WERI-Rb-1 (cell line): ENCODE results near the gene NAP1L4.

Experiments used
- DNase-seq: peaks from one replicate; pipeline ENCODE4 v3.0.0-alpha.2; 2020
- H3K27ac ChIP-seq: fragments of 250-450 bp; sonication (Bioruptor Pico); 2 replicates; pipeline ENCODE4 v1.5.1; 2020; ENCODE audit warnings: mild to moderate bottlenecking, moderate library complexity
- H3K27me3 ChIP-seq: fragments of 250-450 bp; sonication (Bioruptor Pico); 2 replicates; pipeline ENCODE4 v1.5.1; 2021; ENCODE audit warnings: mild to moderate bottlenecking, low read depth, moderate library complexity; ENCODE audit not compliant: insufficient read depth, severe bottlenecking
- H3K36me3 ChIP-seq: fragments of 250-450 bp; sonication (Bioruptor Pico); 2 replicates; pipeline ENCODE4 v1.5.1; 2020; ENCODE audit warnings: mild to moderate bottlenecking, moderate library complexity
- H3K4me3 ChIP-seq: 2 replicates; pipeline ENCODE4 v1.5.1; 2011; ENCODE audit warnings: low read depth, mild to moderate bottlenecking, control low read depth, low read length
- H3K9me3 ChIP-seq: fragments of 250-450 bp; sonication (Bioruptor Pico); 2 replicates; pipeline ENCODE4 v1.5.1; 2021; ENCODE audit warnings: mild to moderate bottlenecking, moderate library complexity; ENCODE audit not compliant: severe bottlenecking
- CTCF ChIP-seq: IDR thresholded peaks from 2 replicates; pipeline ENCODE4 v1.5.1; 2011; ENCODE audit warnings: low read depth, mild to moderate bottlenecking, control low read depth, inconsistent platforms, low read length

The NAP1L4 gene

DNA sequence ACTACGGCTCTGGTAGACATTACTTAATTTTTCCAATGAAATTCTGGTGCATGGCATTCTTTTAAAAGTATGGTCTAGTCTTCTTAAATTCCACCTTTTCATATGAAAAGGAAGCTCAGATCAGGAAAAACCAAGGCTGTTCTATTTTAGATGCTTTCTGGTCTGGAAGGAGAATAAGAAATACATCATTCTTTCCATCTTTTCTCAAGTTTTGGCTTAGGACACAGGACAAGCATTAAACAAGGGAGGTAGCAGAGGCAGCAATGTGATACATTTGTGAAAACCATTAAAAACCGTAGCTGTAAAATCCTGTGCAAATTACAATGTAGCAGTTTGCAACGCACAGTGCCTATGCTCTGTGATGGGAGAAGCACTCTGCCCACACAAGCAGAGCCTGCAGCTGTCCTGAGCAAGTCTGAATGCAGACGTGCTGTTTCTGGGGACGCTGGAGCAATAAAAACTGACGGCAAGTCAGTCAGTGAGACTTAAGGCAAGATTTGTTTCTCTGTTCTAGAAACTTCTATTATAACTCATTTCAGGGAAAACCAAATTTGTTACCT, 23.7 kb downstream of the NAP1L4 start:
- Histone ChIP-seq H3K9me3 (no peaks in the 10 kb centered on the region), H3K4me3 (no peak overlapping the region), H3K27me3 (no peaks in the 10 kb centered on the region), H3K36me3 (peaks cover 95% of the 10 kb centered on the region), H3K27ac (no peak overlapping the region)
- DNase-seq: no peak
- no peak for TF ChIP-seq CTCF

DNA sequence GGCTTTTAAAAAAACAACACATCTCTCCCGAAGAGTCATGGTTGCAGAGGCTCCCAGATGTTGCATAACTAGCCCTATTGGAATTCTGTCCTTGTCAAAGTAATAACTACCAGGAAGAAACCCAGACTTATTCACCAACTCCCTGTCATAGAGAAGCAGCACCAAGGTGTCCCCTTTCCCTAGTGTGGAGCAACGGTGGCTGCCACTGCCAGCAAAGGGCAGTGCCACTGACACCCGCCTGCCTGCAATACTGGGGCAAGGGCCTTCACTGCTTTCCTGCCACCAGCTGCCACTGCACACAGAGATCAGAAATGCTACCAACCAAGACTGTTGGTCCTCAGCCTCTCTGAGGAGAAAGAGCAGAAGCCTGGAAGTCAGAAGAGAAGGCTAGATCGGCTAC, 27.3 kb downstream of the NAP1L4 start:
- no peak for DNase-seq
- Histone ChIP-seq H3K27ac (no peak overlapping the region), H3K36me3 (peaks cover 91% of the 10 kb centered on the region), H3K4me3 (no peak overlapping the region), H3K27me3 (no peaks in the 10 kb centered on the region), H3K9me3 (no peaks in the 10 kb centered on the region)
- TF ChIP-seq CTCF: no peak

- H3K27me3 ChIP-seq: no peaks in the 10 kb centered on the region
- no peak for DNase-seq
- peaks cover 93% of the 10 kb centered on the region for H3K36me3 ChIP-seq
- no peak for TF ChIP-seq CTCF
- no peak overlapping the region for H3K4me3 ChIP-seq
- no peaks in the 10 kb centered on the region for H3K9me3 ChIP-seq
- no peak overlapping the region for H3K27ac ChIP-seq
Observed at GRCh38 chr11:2963761-2964160, 28.4 kb downstream of the NAP1L4 start.

DNA sequence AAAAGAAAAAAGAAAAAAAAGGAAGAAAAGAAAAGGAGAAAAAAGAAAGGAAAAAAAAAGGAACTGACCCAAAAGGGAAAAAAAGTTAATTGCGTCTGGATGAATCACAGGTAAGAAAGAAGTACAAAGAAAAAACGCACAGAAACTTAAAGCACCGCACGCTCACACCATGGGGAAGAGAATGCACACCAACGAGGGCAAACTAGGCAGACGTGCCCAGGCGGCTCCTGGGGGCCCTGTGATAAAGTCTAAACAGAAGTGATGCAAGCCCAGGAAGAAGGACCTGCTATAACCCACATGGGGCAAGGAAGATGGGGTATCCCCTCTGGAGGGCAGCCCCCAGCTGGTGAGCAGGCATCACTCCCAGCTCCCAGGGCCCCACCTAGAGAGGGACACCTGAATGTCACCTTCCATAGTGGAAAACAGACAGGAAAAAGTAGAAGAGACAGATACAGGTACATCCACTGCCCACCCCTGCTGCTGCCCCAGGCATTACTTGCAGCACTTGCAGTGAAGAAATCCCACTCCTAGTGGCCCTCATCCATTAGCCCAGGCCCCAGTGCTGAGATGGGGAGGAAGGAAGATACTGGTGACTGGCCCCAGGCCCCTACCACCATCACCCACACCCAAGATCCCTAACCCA, 28.9 kb downstream of the NAP1L4 start:
- no peaks in the 10 kb centered on the region for H3K9me3 ChIP-seq
- no peak overlapping the region for H3K4me3 ChIP-seq
- no peak for DNase-seq
- H3K27ac ChIP-seq: no peak overlapping the region
- H3K36me3 ChIP-seq: peaks cover 93% of the 10 kb centered on the region
- no peak for TF ChIP-seq CTCF
- H3K27me3 ChIP-seq: no peaks in the 10 kb centered on the region

GRCh38 chr11:2961080-2961479, 31.0 kb downstream of the NAP1L4 start:
- Histone ChIP-seq H3K27me3 (no peaks in the 10 kb centered on the region), H3K4me3 (no peak overlapping the region), H3K9me3 (no peaks in the 10 kb centered on the region), H3K27ac (no peak overlapping the region), H3K36me3 (peaks cover 94% of the 10 kb centered on the region)
- no peak for DNase-seq
- no peak for TF ChIP-seq CTCF

- Histone ChIP-seq H3K9me3 (no peaks in the 10 kb centered on the region), H3K27ac (no peak overlapping the region), H3K36me3 (peaks cover 94% of the 10 kb centered on the region), H3K27me3 (no peaks in the 10 kb centered on the region), H3K4me3 (no peak overlapping the region)
- no peak for TF ChIP-seq CTCF
- DNase-seq: no peak
Observed at GRCh38 chr11:2960139-2960538, 32.0 kb downstream of the NAP1L4 start.
